HG03060 (cell line): ENCODE results near the gene SEC23B.
A peak's percentile ranks its signal among the peaks of the same experiment; 100 is the strongest.
"Not testable (repeated sequence)": the region's sequence is repeated elsewhere in the genome, so short reads cannot be mapped to it uniquely, and the experiment has no call there.

Source experiments
- ATAC-seq: cut with Tn5 transposase; IDR thresholded peaks from one replicate; pipeline ENCODE4 v1.9.1; 2021; ENCODE audit warnings: low read depth, moderate number of reproducible peaks; ENCODE audit not compliant: unreplicated experiment

Gene SEC23B

GRCh38 chr20:18507218-18508191 is at the start of gene SEC23B:
SEC23B (plus strand) TSS chr20:18507940; CDS start chr20:18510836, 2,896 bp downstream.
- peak; percentile 92 for ATAC-seq

DNA sequence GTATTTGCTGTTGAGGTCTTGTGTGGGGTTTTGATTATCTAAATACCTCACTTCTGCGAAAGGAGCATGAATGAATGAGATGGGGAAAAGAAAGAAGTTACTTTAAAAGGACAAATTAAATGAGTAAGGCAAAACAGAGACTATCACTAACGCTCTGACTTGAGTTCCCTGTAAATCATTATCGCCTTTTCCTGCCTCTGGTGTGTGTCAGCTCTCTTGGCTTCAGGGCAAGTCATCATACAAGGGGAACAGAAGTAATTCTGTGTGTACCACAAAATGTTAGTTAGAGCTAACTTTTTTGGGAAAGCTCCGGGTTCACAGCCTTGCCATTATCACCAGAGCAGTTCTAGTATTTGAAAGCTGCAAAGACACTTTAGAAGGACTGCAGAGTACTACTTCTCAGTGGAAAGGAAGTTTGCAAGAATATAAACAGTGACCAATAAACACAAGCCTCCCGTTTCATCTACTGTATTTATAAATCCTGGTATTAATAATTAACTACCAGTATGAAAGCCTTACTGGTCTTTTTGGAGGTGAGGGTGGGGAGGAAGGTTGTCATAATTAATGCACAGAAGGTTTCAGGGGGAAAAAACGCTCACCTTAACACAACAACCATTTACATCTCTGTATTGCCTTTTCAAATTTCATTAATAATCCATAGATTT is 42.1 kb upstream of the SEC23B start:
- ATAC-seq: no peak

GRCh38 chr20:18466574-18466893 is 41.2 kb upstream of the SEC23B start:
- no peak for ATAC-seq

DNA sequence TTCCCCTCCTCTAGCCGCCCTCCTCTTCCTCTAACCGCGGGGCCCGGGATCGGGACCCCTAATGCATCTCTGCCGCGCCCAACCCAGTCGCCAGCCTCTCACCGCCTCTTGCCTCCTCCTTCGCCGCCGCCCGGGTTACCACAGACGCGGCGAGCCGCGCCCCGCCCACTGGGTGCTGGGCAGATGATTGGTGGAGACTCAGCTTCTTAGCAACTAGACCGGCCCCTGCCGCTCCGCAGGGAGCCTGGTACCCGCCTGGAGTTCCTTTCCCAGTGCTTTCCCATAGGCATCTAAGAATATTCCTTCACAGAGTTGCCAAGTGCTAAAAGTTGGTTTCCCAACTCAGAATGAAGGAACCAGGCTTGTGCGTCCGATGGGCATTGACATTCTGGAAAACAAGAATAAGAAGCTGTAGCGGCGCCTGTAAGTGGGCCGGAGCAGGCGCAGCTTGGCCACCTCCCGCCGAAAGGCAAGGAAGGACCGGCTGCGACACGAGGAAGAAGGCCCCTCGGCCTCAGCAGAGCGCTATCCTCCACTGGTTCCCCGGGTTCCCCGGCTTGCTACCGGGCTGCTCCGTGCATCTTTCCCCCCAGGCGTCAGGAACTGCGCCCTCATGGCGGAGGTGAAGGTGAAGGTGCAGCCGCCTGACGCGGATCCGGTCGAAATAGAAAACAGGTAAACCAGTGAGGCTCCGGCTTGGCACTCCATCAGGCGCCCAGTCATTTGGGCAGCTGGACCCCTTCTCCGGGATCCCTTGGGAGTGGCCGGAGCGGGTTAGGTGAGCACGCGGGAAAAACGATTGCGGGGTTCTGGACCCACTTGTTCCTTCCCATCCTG is 40.6 kb upstream of the SEC23B start, which contains the start of the genes DZANK1 and POLR3F:
Gene DZANK1, minus strand, starts transcription at position 137 of the 837 bp plus-strand sequence. CDS start 1,672 bp downstream, outside the sequence.
Gene POLR3F, plus strand, starts transcription at position 497 of the 837 bp plus-strand sequence. Its CDS starts 117 bp downstream, at position 614.
- ATAC-seq: peak; percentile 91

GRCh38 chr20:18477218-18477617 is 30.5 kb upstream of the SEC23B start:
- ATAC-seq: no peak

GRCh38 chr20:18477821-18478220 is 29.9 kb upstream of the SEC23B start:
- no peak for ATAC-seq

DNA sequence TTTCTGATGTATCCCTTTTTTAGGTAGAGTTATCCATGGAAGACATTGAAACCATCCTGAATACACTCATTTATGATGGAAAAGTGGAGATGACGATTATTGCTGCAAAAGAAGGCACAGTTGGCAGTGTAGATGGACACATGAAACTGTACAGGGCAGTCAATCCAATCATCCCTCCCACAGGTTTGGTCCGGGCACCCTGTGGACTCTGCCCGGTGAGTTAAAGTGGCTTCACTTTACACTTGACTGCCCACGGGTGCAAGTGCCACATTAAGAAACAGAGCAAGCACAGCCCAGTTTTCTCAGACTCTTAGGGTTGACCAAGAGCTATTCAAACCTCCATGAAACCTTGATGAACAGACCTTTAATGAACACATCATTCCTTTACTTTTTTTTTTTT is 26.1 kb upstream of the SEC23B start:
- ATAC-seq: no peak

DNA sequence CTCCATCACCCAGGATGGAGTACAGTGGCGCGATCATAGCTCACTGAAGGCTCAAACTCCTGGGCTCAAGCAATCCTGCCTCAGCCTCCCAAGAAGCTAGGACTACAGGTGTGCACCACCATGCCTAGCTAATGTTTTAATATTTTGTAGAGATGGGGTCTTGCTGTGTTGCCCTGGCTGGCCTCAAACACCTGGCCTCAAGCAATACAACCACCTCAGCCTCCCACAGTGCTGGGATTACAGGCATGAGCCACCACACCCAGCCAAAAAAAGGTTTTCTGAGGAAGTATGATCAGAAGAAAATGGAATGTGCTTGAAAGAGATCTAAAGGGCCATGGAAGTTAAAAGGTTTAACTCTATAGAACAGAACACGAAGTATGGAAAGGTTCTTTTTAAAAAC is 19.4 kb upstream of the SEC23B start:
- ATAC-seq: no peak

DNA sequence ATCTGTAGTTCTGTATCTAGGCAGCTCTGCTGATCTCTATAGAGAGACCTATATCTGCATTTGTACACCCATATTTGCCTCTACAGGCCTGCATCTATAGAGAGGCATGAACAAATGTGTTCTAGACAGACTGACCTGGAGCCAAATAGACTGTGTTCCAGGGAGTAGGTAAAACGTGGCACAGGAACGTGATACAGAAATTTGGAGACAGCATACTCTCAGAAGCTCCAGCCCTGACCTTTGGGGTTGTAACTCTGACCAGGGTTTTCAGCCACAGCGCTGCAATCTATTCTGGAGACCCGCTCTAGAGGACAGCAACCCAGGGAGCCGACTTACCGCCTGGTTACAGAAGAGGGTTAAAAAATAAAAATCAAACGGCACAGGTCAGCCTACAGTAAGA is 11.7 kb upstream of the SEC23B start:
- ATAC-seq: no peak

DNA sequence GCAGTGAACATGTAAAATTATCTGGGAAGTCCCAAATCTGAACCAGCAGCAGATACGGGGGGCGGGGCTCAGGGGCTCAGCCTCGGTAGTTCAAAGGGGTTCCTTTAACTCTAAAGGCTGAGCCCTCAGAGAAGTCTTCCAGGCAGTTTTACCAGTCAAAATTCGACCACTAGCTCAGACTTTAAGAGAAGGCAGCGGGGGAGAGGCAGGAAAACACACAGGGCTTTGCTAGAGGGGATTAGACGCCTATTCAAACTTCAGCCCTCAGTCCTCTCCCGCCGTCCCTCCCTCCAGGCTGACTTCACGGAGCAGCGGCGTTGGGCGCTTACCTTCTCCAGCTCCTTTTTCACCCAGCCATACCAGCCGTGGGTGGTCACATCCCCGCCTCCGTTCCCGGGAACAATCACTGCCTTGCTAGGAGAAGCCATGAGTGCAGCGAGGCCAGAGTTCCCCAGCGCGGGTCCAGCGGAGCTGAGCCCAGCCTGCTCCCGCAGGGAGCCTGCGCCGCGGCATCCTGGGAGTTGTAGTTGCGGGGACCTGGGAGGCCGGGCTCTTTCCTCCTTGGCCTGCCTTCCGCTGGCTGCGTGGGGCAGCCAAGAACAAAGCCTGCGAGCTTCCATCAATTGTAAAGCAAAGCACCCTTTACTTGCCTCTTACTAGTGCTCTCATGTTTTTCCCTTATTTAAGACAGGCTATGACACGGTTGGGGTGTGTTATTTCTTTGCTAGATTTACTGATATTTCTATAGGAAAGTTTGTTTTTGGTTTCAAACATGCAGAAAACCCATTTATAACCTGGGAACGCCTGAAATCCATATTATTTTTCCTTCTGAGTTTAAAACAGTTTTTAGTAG is 10.8 kb upstream of the SEC23B start, which contains the start of gene RBBP9:
Gene RBBP9, minus strand, starts transcription at position 486 of the 853 bp plus-strand sequence. Its CDS starts 58 bp downstream, at position 428.
- ATAC-seq: peak; percentile 88

DNA sequence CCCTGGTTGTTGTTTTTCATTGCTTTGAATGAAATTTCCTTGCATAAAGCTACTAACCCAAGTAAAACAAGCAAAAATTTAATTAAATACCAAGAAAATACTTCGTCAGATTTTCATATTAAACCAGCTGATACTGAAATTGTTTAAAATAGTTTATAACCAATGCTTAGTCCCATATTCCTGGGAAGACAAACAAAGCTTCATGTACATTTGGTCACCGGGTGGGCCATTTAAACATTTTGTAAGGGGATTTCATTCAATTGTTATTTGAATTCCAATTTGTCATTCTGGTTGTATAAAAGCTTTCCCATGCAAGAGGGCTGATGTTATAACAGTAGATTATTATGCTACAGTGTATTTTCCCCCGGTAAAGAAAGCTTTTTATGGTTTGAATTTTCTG is 10.1 kb upstream of the SEC23B start:
- no peak for ATAC-seq

DNA sequence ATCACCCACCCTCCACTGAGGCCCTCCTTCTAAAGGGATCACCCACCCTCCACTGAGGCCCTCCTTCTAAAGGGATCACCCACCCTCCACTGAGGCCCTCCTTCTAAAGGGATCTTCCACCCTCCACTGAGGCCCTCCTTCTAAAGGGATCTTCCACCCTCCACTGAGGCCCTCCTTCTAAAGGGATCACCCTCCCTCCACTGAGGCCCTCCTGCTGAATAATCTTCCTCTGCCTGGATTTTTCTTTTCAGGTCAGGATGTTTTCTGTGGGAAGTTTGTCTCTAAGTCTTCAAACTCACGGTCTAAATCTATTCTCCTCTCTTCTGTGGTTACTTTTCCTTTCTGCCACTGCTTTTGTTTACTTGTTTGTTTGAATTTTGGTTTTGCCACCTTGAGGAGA is 6.1 kb upstream of the SEC23B start:
- ATAC-seq: not testable (repeated sequence)

DNA sequence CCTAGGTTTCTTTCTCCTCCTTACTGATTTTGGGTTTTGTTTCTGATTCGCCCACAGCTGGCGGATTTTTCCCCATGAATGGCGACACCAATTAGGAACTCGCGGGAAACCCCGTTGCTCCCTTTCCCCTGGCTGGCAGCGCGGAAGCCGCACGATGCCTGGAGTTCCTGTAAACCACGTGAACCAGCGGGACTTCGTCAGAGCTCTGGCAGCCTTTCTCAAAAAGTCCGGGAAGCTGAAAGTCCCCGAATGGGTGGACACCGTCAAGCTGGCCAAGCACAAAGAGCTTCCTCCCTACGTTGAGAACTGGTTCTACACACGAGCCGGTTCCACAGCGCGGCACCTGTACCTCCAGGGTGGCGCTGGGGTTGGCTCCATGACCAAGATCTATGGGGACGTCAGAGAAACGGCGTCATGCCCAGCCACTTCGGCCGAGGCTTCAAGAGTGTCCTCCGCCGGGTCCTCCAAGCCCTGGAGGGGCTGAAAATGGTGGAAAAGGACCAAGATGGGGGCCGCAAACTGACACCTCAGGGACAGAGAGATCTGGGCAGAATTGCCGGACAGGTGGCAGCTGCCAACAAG is 3.2 kb upstream of the SEC23B start:
- no peak for ATAC-seq

DNA sequence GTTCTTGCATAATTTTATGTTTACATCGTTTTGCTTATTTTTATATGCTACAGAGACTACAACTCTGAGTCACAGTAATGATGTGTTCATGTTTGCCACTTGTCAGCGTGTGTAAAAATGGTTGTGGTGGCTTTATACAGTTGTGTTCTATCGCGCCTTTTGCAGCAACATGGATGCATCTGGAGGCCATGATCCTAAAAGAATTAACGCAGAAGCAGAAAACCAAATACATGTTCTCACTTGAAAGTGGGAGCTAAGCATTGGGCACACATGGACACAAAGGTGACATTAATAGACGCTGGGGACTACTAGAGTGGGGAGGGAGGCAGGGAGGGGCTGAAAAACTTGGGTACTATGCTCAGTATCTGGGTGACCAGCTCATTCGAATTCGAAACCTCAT is 996 bp upstream of the SEC23B start:
- ATAC-seq: no peak

DNA sequence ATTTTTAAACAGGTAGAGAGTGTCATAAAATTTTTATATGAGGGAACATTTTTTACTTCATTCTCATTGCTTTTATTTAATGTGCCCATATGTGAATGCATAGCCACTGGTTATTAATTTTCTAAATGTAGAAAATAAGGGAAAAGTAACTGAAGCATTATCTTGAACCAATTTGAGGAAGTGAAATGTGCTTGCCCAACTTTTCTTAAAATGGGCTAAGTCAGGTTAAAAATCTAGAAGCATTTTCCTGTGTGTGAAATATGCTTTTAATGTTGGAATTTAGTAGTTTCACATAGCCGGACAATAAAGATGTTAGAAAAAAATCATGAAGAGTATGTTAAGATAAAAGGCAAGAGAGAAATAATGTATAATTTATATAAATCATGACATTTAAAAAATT is 3.8 kb downstream of the SEC23B start:
- no peak for ATAC-seq

DNA sequence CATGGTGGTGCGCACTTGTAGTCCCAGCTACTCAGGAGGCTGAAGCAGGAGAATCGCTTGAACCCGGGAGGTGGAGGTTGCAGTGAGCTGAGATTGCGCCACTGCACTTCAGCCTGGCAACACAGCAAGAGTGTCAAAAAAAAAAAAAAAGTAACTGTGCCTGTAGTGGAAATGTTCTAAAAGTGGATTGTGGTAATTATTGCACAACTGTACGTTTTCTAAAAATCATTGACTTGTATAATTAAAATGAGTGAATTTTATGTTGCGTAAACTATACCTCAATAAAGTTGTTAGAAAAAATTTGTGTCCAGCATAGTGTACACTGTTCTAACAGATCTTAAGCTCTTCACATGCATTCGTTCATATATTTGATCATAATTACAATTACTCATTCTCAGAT is 5.5 kb downstream of the SEC23B start:
- ATAC-seq: no peak

DNA sequence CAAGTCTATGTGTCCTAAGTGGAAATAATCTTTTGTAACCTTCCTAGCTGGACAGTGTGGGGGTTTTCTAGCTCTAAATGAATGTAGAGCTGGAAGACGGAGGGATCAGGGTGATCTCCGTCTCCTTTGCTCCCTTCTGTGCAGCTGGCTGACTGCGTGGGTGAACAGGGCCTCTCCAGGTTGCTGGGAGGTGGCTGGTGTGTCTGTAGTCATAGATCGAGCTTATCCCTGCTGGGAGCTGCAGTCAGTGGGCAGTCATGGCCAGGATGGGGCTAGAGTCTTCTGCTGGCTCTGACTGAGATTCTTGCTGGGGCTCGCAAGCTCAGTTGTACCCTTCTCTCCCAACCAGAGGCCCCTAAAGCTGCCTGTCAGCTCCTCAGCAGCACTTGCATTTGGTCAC is 6.4 kb downstream of the SEC23B start:
- ATAC-seq: no peak

DNA sequence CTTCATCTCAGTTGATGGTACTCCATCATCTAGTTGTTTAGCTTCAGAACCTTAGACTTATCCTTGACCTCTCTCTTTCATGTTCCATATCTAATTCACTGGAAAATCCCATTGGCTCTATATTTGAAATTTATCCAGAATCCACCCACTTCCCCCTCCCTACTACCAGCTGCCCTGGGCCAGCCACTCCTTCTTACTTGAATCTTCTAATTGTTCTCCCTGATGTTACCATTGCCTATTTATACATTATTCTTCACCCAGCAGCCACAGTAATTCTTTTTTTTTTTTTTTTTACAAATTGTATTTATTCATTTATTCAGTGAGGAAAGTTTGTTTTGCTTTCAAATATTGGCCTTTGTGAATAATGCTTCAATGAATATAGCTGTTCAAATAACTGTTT is 8.2 kb downstream of the SEC23B start:
- no peak for ATAC-seq

- not testable (repeated sequence) for ATAC-seq
Observed at GRCh38 chr20:18522066-18522465, 14.3 kb downstream of the SEC23B start.
